Measurements from ENCODE around the gene TLNRD1. TPM values are rescaled to one million over a fixed set of nuclear protein-coding genes. Genes with fewer than 3 reads are reported as not detected.

TLNRD1 gene
- total RNA-seq, 1 experiment from 2014 or later: 19.3 TPM

DNA sequence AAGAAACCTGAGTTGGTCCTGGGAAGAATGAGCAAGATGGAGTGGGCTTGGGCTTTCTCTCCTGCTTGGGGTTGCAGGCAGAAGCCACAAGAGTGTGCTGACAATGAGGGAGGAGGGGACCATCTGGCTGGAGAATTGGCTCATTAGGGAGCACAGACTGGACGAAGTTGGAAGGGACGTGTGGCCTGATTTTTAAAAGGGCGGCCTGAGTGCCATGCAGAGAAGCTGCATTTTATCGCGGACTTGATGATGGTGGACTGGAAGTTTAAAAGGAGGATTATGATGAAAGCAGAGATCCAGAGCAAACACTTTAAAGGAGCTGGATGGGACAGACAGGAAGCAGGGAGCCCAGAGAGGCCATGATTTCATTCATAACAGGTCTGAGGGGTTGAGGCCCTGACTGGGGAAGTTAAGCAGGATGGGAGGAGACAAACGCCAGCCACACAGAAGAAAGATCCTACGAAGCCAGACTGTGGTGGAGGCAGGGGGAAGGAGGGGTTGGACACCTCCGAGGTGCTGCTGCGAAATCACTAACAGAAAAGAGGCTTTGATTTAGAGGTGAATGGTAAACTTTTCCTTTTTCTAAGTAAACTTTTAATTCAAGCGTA, 23.6 kb downstream of the TLNRD1 start:
- Mint-ChIP-seq H3K27ac (no peak overlapping the region), H3K27me3 (ENCODE audit: low read depth) (0 out of 2 replicates have a peak, but pooled peaks cover under 1% of the 10 kb centered on the region), H3K36me3 (ENCODE audit: insufficient read depth in 1 of 3, low read depth in 3 of 3) (peaks cover 0 to 3% (median 2%) of the 10 kb centered on the region in 3 experiments; a peak in 3 of 7 replicates), H3K9me3 (peaks cover 0 to 2% of the 10 kb centered on the region in 2 experiments; a peak in 2 of 5 replicates), H3K4me3 (no peak overlapping the region), H3K4me1 (peaks cover 21 to 23% of the 10 kb centered on the region in 2 experiments)
- no peak overlapping the region for H4K91ac ChIP-seq (ENCODE audit: insufficient read length, low read depth, low read length)
- peaks cover 7% of the 10 kb centered on the region; the same call in 1 of the 2 replicates for H3K4me1 ChIP-seq (ENCODE audit: insufficient read depth, low read length)
- H2AFZ ChIP-seq (ENCODE audit: low read length): no peak overlapping the region
- no peak overlapping the region for H3K9ac ChIP-seq (ENCODE audit: extremely low read depth, insufficient read length, low read length)
- no CpG with 5 or more reads among the region's 10 CpGs for WGBS (ENCODE audit: extremely low coverage, insufficient read length, low lambda C conversion rate)
- H2BK15ac ChIP-seq (ENCODE audit: low read depth, low read length): no peak overlapping the region
- no peaks in the 10 kb centered on the region for H3K9me3 ChIP-seq (ENCODE audit: control insufficient read depth, low read depth, low read length)
- H2BK120ac ChIP-seq (ENCODE audit: low read depth, low read length, poor library complexity, severe bottlenecking): no peak overlapping the region
- H4K20me1 ChIP-seq (ENCODE audit: control insufficient read depth, insufficient read depth, insufficient read length): no peaks in the 10 kb centered on the region
- H2BK12ac ChIP-seq (ENCODE audit: insufficient read length, low read depth, low read length): no peak overlapping the region
- H3T11ph ChIP-seq (ENCODE audit: low read length): no peak overlapping the region
- H3K23me2 ChIP-seq (ENCODE audit: insufficient read length, low read depth, low read length, poor library complexity, severe bottlenecking): no peaks in the 10 kb centered on the region
- H3K56ac ChIP-seq (ENCODE audit: insufficient read length, low read depth, low read length): no peak overlapping the region
- no peak overlapping the region for H2AK5ac ChIP-seq (ENCODE audit: insufficient read length, low read length)
- H3K23ac ChIP-seq (ENCODE audit: insufficient read length, low read depth, low read length): no peak overlapping the region
- no peak overlapping the region for H3K27ac ChIP-seq (ENCODE audit: insufficient read length, low read depth, low read length)
- H3K27me3 ChIP-seq (ENCODE audit: insufficient read depth, low read length): no peaks in the 10 kb centered on the region
- H3K79me2 ChIP-seq (ENCODE audit: insufficient read depth, low read length): no peaks in the 10 kb centered on the region
- no peak overlapping the region for H3K18ac ChIP-seq (ENCODE audit: insufficient read length, low read depth, low read length)
- H2BK20ac ChIP-seq (ENCODE audit: low read depth, low read length, poor library complexity, severe bottlenecking): no peak overlapping the region
- no peak overlapping the region for H3K4me2 ChIP-seq (ENCODE audit: insufficient read depth, insufficient read length, low read length)
- no peaks in the 10 kb centered on the region for H3K79me1 ChIP-seq (ENCODE audit: insufficient read depth, low read depth, low read length, poor library complexity, severe bottlenecking)
- no peak overlapping the region for H2BK5ac ChIP-seq (ENCODE audit: insufficient read length, low read length)
- H3K14ac ChIP-seq (ENCODE audit: insufficient read depth, low read length): no peak overlapping the region
- no peak for DNase-seq
- TF ChIP-seq, protein P1, sequence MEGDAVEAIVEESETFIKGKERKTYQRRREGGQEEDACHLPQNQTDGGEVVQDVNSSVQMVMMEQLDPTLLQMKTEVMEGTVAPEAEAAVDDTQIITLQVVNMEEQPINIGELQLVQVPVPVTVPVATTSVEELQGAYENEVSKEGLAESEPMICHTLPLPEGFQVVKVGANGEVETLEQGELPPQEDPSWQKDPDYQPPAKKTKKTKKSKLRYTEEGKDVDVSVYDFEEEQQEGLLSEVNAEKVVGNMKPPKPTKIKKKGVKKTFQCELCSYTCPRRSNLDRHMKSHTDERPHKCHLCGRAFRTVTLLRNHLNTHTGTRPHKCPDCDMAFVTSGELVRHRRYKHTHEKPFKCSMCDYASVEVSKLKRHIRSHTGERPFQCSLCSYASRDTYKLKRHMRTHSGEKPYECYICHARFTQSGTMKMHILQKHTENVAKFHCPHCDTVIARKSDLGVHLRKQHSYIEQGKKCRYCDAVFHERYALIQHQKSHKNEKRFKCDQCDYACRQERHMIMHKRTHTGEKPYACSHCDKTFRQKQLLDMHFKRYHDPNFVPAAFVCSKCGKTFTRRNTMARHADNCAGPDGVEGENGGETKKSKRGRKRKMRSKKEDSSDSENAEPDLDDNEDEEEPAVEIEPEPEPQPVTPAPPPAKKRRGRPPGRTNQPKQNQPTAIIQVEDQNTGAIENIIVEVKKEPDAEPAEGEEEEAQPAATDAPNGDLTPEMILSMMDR (conservative IDR thresholded peaks at IDR 0.05): no peak
- H4K5ac ChIP-seq (ENCODE audit: insufficient read length, low read depth, low read length): no peak overlapping the region
- no peak overlapping the region for H4K8ac ChIP-seq (replicated peaks; ENCODE audit: insufficient read length, low read depth, low read length)
- H3K4ac ChIP-seq (ENCODE audit: low read depth, low read length): no peak overlapping the region
